ENCODE measurements around the gene SUCLG2.
"Not testable (repeated sequence)": the region's sequence is repeated elsewhere in the genome, so short reads cannot be mapped to it uniquely, and the experiment has no call there.

SUCLG2 gene

GRCh38 chr3:67557848-67558355 lies 96.5 kb downstream of the SUCLG2 start:
- no peak for DNase-seq

- no peak for DNase-seq
These were observed 102.9 kb downstream of the SUCLG2 start for GRCh38 chr3:67551361-67552016.

DNA sequence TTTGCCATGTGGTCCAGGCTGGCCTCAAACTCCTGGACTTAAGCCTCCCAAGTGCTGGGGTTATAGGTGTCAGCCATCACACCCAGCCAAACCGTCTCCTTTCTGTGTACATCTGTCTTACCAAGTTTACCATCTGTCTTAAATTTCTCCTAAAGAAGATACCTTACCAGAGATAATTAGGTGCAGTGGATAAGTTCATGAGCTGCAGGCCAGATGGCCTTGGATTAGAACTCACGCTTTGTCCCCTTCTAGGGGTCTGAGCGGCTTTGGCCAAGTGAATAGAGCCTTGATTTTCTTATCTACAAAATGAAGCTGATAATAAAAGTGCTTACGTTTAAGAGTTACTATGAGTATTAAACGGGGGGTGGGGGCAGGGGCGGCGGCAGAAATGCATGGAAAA lies 103.9 kb downstream of the SUCLG2 start:
- DNase-seq: no peak

DNA sequence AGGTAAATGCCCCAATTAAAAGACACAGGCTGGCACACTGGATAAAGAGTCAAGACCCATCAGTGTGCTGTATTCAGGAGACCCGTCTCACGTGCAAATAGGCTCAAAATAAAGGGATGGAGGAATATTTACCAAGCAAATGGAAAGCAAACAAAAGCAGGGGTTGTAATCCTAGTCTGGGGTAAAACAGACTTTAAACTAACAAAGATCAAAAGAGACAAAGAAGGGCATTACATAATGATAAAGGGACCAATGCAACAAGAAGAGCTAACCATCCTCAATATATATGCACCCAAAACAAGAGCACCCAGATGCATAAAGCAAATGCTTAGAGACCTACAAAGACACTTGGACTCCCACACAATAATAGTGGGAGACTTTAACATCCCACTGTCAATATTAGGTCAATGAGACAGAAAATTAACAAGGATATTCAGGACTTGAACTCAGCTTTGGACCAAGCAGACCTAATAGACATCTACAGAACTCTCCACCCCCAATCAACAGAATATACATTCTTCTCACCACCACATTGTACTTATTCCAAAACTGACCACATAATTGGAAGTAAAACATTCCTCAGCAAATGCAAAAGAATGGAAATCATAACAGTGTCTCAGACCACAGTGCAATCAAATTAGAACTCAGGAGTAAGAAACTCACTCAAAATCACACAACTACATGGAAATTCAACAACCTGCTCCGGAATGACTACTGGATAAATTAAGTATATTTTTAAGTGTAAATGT lies 111.7 kb downstream of the SUCLG2 start:
- not testable (repeated sequence) for DNase-seq

GRCh38 chr3:67540198-67540894 lies 114.1 kb downstream of the SUCLG2 start:
- no peak for DNase-seq

DNA sequence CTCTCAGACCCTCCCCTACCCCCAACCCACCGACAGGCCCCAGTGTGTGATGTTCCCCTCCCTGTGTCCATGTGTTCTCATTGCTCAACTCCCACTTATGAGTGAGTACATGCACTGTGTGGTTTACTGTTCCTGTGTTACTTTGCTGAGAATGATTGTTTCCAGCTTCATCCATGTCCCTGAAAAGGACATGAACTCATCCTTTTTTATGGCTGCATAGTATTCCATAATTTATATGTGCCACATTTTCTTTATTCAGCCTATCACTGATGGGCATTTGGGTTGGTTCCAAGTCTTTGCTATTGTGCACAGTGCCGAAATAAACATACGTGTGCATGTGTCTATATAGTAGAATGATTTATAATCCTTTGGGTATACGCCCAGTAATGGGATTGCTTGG lies 117.2 kb downstream of the SUCLG2 start:
- not testable (repeated sequence) for DNase-seq

DNA sequence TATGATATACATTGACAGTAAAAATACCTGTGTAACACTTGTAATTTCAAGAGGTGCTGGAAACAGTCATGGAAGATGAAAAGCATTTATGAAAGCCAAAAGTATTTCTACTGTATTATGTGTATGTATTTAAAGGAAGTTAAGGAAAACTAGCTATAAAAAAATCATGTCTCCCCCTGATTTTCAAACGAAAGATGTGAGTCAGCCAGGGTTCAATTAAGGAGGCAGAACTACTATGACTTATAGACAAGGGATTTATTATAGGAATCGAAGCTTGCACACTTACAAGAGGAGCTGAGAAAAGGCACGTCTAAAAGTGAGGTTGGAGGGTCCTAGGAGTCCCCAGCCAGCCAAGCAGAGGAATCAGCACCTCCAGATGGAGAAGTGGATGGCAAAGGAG lies 119.4 kb downstream of the SUCLG2 start:
- DNase-seq: no peak

- no peak for DNase-seq
These were observed 119.8 kb downstream of the SUCLG2 start for GRCh38 chr3:67534594-67534993.

DNA sequence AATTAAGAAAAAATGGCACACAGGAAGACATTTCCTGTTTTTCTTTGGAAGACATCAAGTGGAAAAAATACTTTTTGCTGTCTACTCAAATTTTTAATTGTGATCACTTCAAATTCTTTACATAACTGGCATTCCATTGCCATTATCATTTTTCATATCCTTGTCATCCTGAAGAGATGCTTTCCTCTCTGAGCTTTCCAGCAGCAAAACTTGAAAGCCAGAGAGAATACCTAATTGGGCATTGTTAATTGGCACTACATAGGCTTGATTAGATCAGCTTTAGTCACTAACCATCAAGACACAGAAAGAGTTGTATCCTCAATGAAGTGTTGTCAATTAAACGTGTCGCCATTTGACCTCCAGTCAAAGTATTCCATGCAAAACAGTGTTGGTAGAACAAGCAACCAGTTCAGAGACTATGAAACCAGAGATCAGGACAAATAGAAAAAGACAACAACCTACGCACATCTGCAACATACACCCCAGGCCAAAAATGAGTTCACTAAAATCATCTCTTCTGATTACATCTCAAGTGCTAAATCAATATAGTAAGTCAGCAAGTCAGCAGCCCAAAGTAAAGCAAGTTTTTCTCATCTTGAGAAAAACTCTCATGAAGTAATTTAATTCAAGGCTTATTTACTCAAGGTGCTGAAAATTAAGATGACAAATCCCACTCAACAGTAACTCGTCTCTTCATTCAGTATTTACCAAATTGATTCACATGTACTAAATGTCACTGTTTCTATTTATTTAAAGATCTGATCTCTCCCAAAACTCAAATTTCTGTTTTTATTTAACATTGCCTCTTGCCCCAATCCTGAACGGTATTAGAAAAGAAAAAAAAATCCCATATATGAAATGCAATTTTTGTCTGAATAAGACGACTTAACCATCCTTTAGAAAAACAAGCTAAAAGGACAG lies 123.0 kb downstream of the SUCLG2 start:
- no peak for DNase-seq

DNA sequence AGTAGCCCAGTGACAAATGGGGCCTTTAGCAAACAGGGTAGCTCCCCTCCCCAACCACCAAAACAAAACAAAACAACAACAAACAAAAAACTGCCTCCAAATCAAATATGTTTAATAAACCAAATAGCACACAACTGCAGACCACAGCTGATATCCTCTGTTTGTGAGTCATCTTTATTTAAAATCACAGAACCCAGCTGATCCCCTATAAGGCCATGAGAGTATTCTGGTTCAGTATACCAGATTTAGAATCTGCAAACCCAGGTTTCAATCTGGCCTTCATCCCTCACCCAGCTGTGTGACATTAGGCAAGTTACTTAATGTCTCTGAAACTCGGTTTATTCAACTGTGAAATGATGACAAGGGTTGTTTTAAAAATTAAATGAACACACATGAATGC lies 124.5 kb downstream of the SUCLG2 start:
- no peak for DNase-seq

DNA sequence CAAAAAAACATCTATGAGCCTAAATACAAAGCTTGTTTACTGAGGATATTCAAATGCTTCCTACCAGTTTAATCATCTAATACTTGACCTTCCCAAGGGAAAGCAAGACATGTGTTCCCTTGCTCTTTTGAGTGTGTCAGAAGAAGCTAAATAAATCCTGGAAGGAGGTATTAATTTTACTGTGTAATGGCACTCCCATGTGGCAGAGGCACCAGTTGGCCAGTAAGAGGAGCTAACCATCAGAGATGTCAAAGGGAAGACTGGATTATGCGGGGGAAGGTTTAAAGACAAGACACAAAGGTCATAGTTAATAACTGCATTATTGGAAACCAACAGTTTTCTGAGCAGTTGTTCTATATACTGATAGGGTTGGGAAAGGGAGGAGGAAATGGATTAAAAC lies 125.1 kb downstream of the SUCLG2 start:
- DNase-seq: no peak

GRCh38 chr3:67526246-67526645 lies 128.2 kb downstream of the SUCLG2 start:
- DNase-seq: no peak

DNA sequence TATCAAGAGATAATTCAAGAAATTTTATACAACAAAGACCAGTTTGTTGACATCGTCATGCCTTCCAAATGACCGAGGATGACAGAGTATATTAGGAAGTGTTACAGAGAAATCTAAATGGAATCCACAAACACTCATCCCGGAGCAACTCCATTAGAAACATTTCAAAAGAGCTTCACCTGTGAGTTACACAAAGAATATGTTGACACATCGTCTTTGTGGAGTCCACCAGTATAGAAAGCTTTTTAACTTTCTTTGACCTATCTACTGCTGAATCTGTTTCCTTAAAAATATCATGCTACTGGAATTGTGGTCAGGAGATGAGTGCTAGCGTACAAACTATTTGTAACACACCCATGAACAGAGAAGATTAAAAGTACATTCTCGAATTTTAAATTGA lies 130.4 kb downstream of the SUCLG2 start:
- no peak for DNase-seq

DNA sequence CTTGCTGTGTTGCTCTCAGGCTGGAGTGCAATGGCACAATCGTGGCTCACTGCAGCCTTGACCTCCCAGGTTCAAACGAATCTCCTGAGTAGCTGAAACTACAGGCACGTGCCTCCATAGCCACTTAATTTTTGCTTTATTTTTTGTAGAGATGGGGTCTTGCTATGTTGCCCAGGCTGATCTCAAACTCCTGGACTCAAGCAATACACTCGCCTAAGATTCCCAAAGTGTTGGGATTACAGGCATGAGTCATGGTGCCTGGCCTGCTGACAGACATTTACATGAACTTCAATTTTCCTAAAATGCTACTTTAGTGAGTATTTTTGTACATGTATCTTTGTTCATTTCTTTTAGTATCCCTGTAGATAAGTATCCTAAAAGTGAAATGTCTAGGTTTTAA lies 132.3 kb downstream of the SUCLG2 start:
- no peak for DNase-seq

- DNase-seq: no peak
These were observed 133.3 kb downstream of the SUCLG2 start for GRCh38 chr3:67521053-67521646.

- DNase-seq: no peak
These were observed 136.2 kb downstream of the SUCLG2 start for GRCh38 chr3:67518236-67518635.

DNA sequence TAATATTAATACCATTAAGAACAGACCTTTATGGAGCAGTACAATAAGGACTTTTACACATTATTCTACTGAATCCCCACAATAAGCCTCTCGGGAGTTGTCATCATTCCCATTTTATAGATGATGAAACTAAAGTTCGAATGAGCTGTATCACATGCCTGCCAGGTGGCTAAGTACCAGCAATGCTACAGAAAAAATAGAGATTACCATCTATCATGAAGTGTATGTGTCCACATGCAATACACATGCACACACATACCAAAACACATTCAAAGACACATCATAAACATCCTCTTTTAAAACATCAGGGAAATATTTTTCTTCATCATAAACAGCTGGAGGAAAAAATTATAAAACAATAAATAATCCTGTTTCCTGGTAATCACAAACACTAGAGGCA lies 136.6 kb downstream of the SUCLG2 start:
- DNase-seq: no peak

DNA sequence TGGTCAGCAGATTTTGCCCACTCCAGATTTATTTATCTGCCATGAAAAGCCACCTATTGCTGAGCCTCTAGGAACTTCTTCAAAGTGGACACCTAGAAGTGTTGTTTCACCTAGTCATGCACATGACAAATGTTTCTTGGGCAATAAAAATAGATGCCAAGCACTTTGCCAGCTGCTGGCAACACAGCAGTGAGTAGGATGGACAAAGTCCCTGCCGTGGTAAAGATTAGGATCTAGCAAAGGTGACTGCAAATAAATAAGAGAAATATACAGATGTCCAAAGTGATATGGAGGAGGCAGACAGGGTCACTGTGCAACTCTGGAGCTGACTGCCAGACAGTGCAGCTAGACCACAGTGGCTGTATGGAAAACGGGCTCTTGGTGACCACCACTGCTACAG lies 137.9 kb downstream of the SUCLG2 start:
- no peak for DNase-seq

DNA sequence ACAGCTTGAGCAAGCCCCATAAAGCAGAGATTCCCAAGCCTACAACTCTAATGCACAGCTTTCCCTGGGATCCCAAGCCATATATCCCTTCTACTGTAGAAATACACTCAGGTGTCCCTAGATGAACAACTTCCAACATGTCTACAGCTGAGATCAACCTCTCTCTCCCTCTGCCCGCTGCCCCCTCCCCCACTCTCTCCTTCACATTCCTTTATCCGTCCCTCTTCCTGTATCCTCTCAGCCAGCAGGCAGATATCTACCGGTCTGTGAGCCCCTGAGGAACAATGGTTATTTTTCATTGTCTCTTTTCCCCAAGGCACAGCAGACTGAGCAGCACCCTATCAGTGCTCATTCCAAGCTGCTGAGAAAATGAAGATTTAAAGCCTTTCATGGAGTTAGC lies 138.6 kb downstream of the SUCLG2 start:
- no peak for DNase-seq

GRCh38 chr3:67509471-67510075 lies 144.8 kb downstream of the SUCLG2 start:
- DNase-seq: no peak

DNA sequence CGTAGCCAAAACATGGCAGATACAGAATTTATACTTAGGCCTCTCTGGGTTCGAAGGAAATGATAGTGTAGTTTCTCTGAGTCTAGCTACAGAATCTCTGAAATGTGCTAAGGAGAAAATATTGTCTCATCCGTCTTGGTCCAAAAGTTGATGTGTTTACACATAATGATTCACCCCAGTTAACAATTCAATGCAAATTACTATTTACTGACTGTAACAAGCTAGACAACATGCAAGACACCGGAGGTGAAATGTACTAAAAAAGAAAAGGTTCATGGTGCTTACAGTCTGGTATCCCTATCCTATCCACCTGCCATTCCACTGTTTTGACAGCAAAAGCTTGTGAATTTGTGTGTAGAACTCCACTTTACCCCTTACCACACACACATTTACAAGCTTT lies 146.8 kb downstream of the SUCLG2 start:
- DNase-seq: no peak

GRCh38 chr3:67500709-67501108 lies 153.7 kb downstream of the SUCLG2 start:
- no peak for DNase-seq

All from DMS153 (cell line).